OCI-LY3 (cell line): ENCODE results near the gene ALDH1A1.

ENCODE experiments used
- H2AFZ ChIP-seq: fragments of 200-600, 300-600 bp; shearing (Covaris generic); 2 replicates; pipeline ENCODE4 v1.6.0; 2014; ENCODE audit warnings: antibody characterized with exemption, low read depth, low read length
- H3K27ac ChIP-seq: fragments of 200-600, 300-600 bp; sonication (generic); 2 replicates; pipeline ENCODE4 v1.5.1; 2014; ENCODE audit warnings: mild to moderate bottlenecking, low read length, moderate library complexity, mixed read lengths
- H3K27me3 ChIP-seq: fragments of 200-600, 300-600 bp; sonication (generic); 2 replicates; pipeline ENCODE4 v1.6.1; 2014; ENCODE audit warnings: low read depth, low read length, mixed read lengths
- H3K36me3 ChIP-seq: fragments of 200-600, 300-600 bp; sonication (generic); replicated peaks from 2 replicates; pipeline ENCODE3; 2014; ENCODE audit warnings: low read depth, low read length, mixed read lengths
- H3K4me1 ChIP-seq: fragments of 300-600, 200-600 bp; sonication (generic); 2 replicates; pipeline ENCODE4 v1.6.1; 2014; ENCODE audit warnings: low read length, mixed read lengths
- H3K4me2 ChIP-seq: fragments of 200-600, 300-600 bp; sonication (generic); 2 replicates; pipeline ENCODE4 v1.6.1; 2014; ENCODE audit warnings: low read length, mixed read lengths
- H3K4me3 ChIP-seq: fragments of 300-600, 200-600 bp; sonication (generic); 2 replicates; pipeline ENCODE4 v1.5.1; 2014; ENCODE audit warnings: antibody characterized with exemption, mild to moderate bottlenecking, low read length, moderate library complexity
- H3K79me2 ChIP-seq: fragments of 300-600, 200-600 bp; shearing (Covaris generic); 2 replicates; pipeline ENCODE4 v1.6.1; 2014; ENCODE audit warnings: mild to moderate bottlenecking, low read length, mixed read lengths
- H3K9ac ChIP-seq: fragments of 300-600, 200-600 bp; shearing (Covaris generic); 2 replicates; pipeline ENCODE4 v1.6.0; 2014; ENCODE audit warnings: mild to moderate bottlenecking, low read length, moderate library complexity
- H3K9me3 ChIP-seq: fragments of 200-600, 300-600 bp; shearing (Covaris generic); 2 replicates; pipeline ENCODE4 v1.6.1; 2014; ENCODE audit warnings: low read length, mixed read lengths; ENCODE audit not compliant: insufficient read depth
- H4K20me1 ChIP-seq: fragments of 200-600, 300-600 bp; sonication (generic); 2 replicates; pipeline ENCODE4 v1.6.1; 2016; ENCODE audit warnings: low read length, mixed read lengths; ENCODE audit not compliant: insufficient read depth
- EZH2phosphoT487 ChIP-seq: fragments of 200-600 bp; shearing (Covaris generic); IDR thresholded peaks from 2 replicates; pipeline ENCODE4 v1.6.1; 2018; ENCODE audit warnings: antibody characterized with exemption, mixed run types, low read depth
- TF ChIP-seq, protein P1 (sequence below): fragments of 200-600, 300-600 bp; sonication (generic); IDR thresholded peaks from 2 replicates; pipeline ENCODE4 v1.5.1; 2014; ENCODE audit warnings: antibody characterized with exemption, low read length, low read depth

ALDH1A1 gene

GRCh38 chr9:72981433-72981832 is 28.6 kb upstream of the ALDH1A1 start:
- no peak overlapping the region for H3K27ac ChIP-seq
- H3K27me3 ChIP-seq: no peaks in the 10 kb centered on the region
- H3K9me3 ChIP-seq: no peaks in the 10 kb centered on the region
- H3K9ac ChIP-seq: no peak overlapping the region
- H2AFZ ChIP-seq: no peak overlapping the region
- H4K20me1 ChIP-seq: no peaks in the 10 kb centered on the region
- H3K36me3 ChIP-seq: no peaks in the 10 kb centered on the region
- H3K79me2 ChIP-seq: no peaks in the 10 kb centered on the region
- TF ChIP-seq, protein P1, sequence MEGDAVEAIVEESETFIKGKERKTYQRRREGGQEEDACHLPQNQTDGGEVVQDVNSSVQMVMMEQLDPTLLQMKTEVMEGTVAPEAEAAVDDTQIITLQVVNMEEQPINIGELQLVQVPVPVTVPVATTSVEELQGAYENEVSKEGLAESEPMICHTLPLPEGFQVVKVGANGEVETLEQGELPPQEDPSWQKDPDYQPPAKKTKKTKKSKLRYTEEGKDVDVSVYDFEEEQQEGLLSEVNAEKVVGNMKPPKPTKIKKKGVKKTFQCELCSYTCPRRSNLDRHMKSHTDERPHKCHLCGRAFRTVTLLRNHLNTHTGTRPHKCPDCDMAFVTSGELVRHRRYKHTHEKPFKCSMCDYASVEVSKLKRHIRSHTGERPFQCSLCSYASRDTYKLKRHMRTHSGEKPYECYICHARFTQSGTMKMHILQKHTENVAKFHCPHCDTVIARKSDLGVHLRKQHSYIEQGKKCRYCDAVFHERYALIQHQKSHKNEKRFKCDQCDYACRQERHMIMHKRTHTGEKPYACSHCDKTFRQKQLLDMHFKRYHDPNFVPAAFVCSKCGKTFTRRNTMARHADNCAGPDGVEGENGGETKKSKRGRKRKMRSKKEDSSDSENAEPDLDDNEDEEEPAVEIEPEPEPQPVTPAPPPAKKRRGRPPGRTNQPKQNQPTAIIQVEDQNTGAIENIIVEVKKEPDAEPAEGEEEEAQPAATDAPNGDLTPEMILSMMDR: no peak
- TF ChIP-seq EZH2phosphoT487: no peak
- no peak overlapping the region for H3K4me3 ChIP-seq
- H3K4me1 ChIP-seq: no peaks in the 10 kb centered on the region
- no peak overlapping the region for H3K4me2 ChIP-seq

GRCh38 chr9:72980600-72981265 is 27.9 kb upstream of the ALDH1A1 start:
- Histone ChIP-seq H3K9ac (no peak overlapping the region), H3K27me3 (no peaks in the 10 kb centered on the region), H4K20me1 (no peaks in the 10 kb centered on the region), H3K36me3 (no peaks in the 10 kb centered on the region), H3K4me1 (no peaks in the 10 kb centered on the region), H3K79me2 (no peaks in the 10 kb centered on the region), H3K27ac (no peak overlapping the region), H3K9me3 (no peaks in the 10 kb centered on the region), H2AFZ (no peak overlapping the region), H3K4me2 (no peak overlapping the region), H3K4me3 (no peak overlapping the region)
- TF ChIP-seq, protein P1: no peak
- TF ChIP-seq EZH2phosphoT487: no peak

DNA sequence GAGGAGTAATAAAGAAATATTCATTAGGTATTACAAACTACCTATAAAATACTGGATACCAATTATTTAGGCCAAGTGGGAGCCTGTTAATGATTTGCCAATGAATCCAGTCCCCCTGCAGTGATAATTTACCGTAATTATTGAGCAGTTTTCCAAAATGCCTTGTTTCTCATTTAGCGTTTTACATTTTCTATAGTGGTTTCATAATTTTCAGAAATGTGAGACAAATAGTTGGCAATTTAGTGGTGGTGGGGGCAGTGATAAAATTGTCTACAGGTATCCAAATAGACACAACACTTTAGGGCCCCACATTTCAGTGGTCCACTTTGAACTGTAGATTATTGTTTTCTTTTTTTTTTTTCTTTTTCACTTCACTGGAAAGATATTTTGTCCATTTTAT is 27.3 kb upstream of the ALDH1A1 start:
- Histone ChIP-seq H3K36me3 (no peaks in the 10 kb centered on the region), H3K9me3 (no peaks in the 10 kb centered on the region), H3K79me2 (no peaks in the 10 kb centered on the region), H3K9ac (no peak overlapping the region), H3K4me3 (no peak overlapping the region), H3K27me3 (no peaks in the 10 kb centered on the region), H2AFZ (no peak overlapping the region), H3K4me2 (no peak overlapping the region), H4K20me1 (no peaks in the 10 kb centered on the region), H3K4me1 (no peaks in the 10 kb centered on the region), H3K27ac (no peak overlapping the region)
- TF ChIP-seq, protein P1: no peak
- no peak for TF ChIP-seq EZH2phosphoT487

DNA sequence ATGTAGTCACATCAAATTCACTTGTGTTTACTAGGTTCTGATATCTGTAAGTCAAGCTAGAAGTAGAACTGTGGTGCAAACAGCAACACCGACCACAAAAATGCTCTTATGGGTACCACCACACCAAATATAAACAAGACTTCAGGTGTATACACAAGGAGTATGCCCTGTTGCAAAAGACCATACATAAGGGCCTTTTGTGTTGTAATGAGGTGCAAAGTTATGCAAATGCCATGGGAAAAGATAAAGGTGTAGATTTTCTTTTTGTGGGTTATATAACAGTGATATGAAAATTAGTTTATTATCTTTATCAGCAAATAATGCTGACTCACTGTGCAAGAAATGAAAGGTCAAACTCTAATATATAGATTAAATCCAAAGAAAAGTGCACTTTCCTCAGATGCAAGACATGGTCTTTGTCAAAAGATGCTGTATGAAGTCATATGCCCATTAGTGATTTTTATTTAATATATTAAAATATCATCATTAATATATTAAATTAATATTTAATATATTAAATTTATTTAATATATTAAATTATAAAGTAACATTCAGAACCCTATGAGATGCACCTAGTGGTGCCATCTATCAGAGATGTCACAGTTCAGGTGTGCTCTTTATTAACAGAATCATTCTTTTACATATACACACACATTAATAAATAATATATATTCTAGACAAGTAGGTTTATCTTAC is 26.7 kb upstream of the ALDH1A1 start:
- H3K9me3 ChIP-seq: no peaks in the 10 kb centered on the region
- no peaks in the 10 kb centered on the region for H3K27me3 ChIP-seq
- H3K27ac ChIP-seq: no peak overlapping the region
- no peaks in the 10 kb centered on the region for H3K79me2 ChIP-seq
- no peak overlapping the region for H3K4me2 ChIP-seq
- H3K4me3 ChIP-seq: no peak overlapping the region
- TF ChIP-seq EZH2phosphoT487: no peak
- TF ChIP-seq, protein P1: no peak
- H3K36me3 ChIP-seq: no peaks in the 10 kb centered on the region
- no peak overlapping the region for H2AFZ ChIP-seq
- H3K4me1 ChIP-seq: no peaks in the 10 kb centered on the region
- no peak overlapping the region for H3K9ac ChIP-seq
- H4K20me1 ChIP-seq: no peaks in the 10 kb centered on the region
